Stimulated activated CD8-positive, alpha-beta memory T cell treated with anti-CD3 and anti-CD28 coated beads, Interleukin-2, amount 100 ng/mL, for 48 hours (primary cell): ENCODE results near the gene SPATA31D3.
"Not testable (repeated sequence)": the region's sequence is repeated elsewhere in the genome, so short reads cannot be mapped to it uniquely, and the experiment has no call there.

ENCODE experiments used
- DNase-seq, 2 donors: peaks; one replicate each; pipeline ENCODE4 v3.0.0-alpha.2; 2020; ENCODE audit warnings: low read depth in 2 of 2

The SPATA31D3 gene

GRCh38 chr9:81979196-81979595, 35.9 kb downstream of the SPATA31D3 start:
- no peak for DNase-seq

GRCh38 chr9:81980568-81980967, 37.3 kb downstream of the SPATA31D3 start:
- DNase-seq, result no peak

GRCh38 chr9:81981883-81982282, 38.6 kb downstream of the SPATA31D3 start:
- no peak for DNase-seq

- no peak for DNase-seq
Measured at GRCh38 chr9:81984928-81985327, 41.6 kb downstream of the SPATA31D3 start.

- no peak for DNase-seq
Measured at GRCh38 chr9:81986051-81986450, 42.8 kb downstream of the SPATA31D3 start.

GRCh38 chr9:81988472-81988871, 45.2 kb downstream of the SPATA31D3 start, which contains the start of gene SPATA31D1:
TSS of gene SPATA31D1 (plus strand) at chr9:81988772. CDS start at chr9:81988819, 47 bp downstream.
- not testable (repeated sequence) for DNase-seq

- no peak for DNase-seq
Measured at GRCh38 chr9:81989700-81990099, 46.4 kb downstream of the SPATA31D3 start.

GRCh38 chr9:81993656-81994055, 50.4 kb downstream of the SPATA31D3 start:
- no peak for DNase-seq
